MCF 10A (cell line): ENCODE data around the gene MYO1G. TPM values are rescaled to one million over a fixed set of nuclear protein-coding genes. Genes with fewer than 3 reads are reported as not detected.

Experiments
- BruUV-seq: library from RNA; stranded (reverse); fragments of 400-500 nt; replicated peaks from 2 replicates; lab custom pipeline; 2021; lab: Mats Ljungman, UMichigan
- CTCF ChIA-PET: fragments of 300-600 bp; sonication (Branson Sonifier 250); formaldehyde crosslinking; extraction: SDS; loops from one replicate; lab custom pipeline; 2021; ENCODE audit warnings: antibody characterized with exemption, inconsistent platforms; lab: Yijun Ruan, JAX
- POLR2A ChIA-PET: fragments of 300-600, 350-650 bp; sonication (Branson Sonifier 250); formaldehyde crosslinking; extraction: SDS; loops from one replicate; lab custom pipeline; 2020; ENCODE audit warnings: antibody characterized with exemption, inconsistent platforms; lab: Yijun Ruan, JAX
- DNase-seq: peaks from one replicate; pipeline ENCODE4 v3.0.0-alpha.2; 2018; ENCODE audit not compliant: unreplicated experiment
- H3K27ac Mint-ChIP-seq: one replicate; pipeline ENCODE4 v1.8.0; 2022; ENCODE audit warnings: mild to moderate bottlenecking, low read depth, mixed read lengths; ENCODE audit not compliant: unreplicated experiment
- H3K27me3 Mint-ChIP-seq: one replicate; pipeline ENCODE4 v1.8.0; 2022; ENCODE audit warnings: mixed read lengths; ENCODE audit not compliant: insufficient read depth, unreplicated experiment
- H3K36me3 Mint-ChIP-seq: one replicate; pipeline ENCODE4 v1.8.0; 2022; ENCODE audit warnings: mild to moderate bottlenecking, moderate library complexity, mixed read lengths; ENCODE audit not compliant: insufficient read depth, unreplicated experiment
- H3K4me1 Mint-ChIP-seq: one replicate; pipeline ENCODE4 v1.8.0; 2022; ENCODE audit warnings: mixed read lengths; ENCODE audit not compliant: insufficient read depth, unreplicated experiment
- H3K4me3 Mint-ChIP-seq: one replicate; pipeline ENCODE4 v1.8.0; 2022; ENCODE audit warnings: mild to moderate bottlenecking, moderate library complexity, mixed read lengths; ENCODE audit not compliant: unreplicated experiment
- H3K9me3 Mint-ChIP-seq: one replicate; pipeline ENCODE4 v1.8.0; 2022; ENCODE audit warnings: mixed read lengths; ENCODE audit not compliant: unreplicated experiment
- CTCF ChIP-seq: fragments of 200-600 bp; IDR thresholded peaks from one replicate; pipeline ENCODE4 v1.8.0; 2022; ENCODE audit warnings: antibody characterized with exemption, mild to moderate bottlenecking; ENCODE audit not compliant: unreplicated experiment
- intact Hi-C: fragments of 100-400 bp; cut with micrococcal nuclease; formaldehyde crosslinking; loops from 2 replicates; pipeline ENCODE4 v1.14.1; 2022
- total RNA-seq: library from RNA; stranded (reverse); gene quantifications from 2 replicates; pipeline ENCODE4 v1.2.3, GENCODE V29; 2022

Gene MYO1G
- total RNA-seq, 1 experiment from 2014 or later, result 0.14 TPM

DNA sequence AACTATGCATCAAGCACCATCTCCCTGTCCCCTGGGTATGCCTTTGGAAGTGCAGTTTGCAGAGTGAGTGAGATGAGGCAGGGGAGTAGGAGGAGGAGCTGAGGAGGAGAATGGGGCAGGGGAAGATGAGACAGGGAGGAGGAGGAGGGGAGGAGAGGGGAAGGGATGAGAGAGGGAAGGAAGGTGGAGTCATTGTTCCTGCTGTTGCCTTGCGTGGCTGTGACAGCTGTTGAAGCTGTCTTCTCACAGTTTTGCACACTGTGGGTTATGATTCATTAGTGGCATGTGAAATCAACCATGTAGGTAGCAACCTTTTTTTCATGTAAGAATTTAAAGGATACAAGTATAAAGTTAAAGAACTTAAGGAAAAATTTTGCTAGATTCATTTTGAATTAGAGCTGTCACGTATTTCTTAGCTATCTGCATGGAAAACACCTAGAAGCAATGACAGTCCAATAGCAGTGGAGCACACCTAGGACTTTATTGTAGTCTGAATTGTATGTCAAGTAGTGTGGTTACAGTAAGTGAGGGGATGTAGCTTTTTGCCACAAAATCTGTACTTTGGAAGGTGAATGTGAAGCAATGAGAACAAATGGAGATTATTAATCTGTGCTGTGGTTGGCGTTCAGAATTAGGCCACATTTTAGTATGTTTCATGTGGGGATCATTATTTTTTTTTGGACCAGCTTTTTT is 42.9 kb upstream of the MYO1G start:
- ChIA-PET CTCF (interaction anchor here (0.7 to 1.3 kb wide), 2 partner anchors 19 to 780 kb away, joined by 4 to 7 read pairs; no protein-coding TSS in a partner anchor), POLR2A (interaction anchor here (1.9 to 4.2 kb wide), 3 partner anchors 11 to 20 kb away, joined by 6 to 23 read pairs (median 11); no protein-coding TSS in a partner anchor)
- Mint-ChIP-seq H3K36me3 (peaks cover 28% of the 10 kb centered on the region), H3K27me3 (no peaks in the 10 kb centered on the region), H3K4me1 (peaks cover 8% of the 10 kb centered on the region), H3K4me3 (no peak overlapping the region), H3K9me3 (no peaks in the 10 kb centered on the region), H3K27ac (peak overlapping the region; percentile 28)
- intact Hi-C loops, result no loop called here
- BruUV-seq, result no TSS peak
- TF ChIP-seq CTCF, result no peak
- no peak for DNase-seq

DNA sequence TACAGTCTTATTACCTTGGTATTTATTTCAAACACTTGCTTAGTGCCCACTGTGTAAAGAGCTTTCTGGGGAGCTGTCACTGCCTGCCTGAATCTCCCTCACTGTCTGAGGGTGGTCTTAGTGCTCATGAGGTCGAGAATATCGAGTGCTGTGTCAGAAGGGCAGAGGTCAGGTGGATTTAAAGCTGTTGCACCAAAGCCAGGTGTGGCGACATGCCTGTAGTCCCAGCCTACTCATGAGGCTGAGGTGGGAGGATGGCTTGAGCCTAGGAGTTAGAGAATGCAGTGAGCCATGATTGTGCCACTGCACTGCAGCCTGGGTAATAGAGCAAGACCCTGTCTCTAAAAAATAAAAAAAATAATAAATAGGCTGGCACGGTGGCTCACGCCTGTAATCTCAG is 42.1 kb upstream of the MYO1G start:
- peaks cover 8% of the 10 kb centered on the region for H3K4me1 Mint-ChIP-seq
- H3K27me3 Mint-ChIP-seq, result no peaks in the 10 kb centered on the region
- H3K4me3 Mint-ChIP-seq, result no peak overlapping the region
- intact Hi-C loops, result no loop called here
- no peak for DNase-seq
- POLR2A ChIA-PET, result interaction anchor here (2.2 to 4.2 kb wide), 2 partner anchors 10 to 12 kb away, joined by 6 to 23 read pairs; no protein-coding TSS in a partner anchor
- BruUV-seq, result no TSS peak
- H3K9me3 Mint-ChIP-seq, result no peaks in the 10 kb centered on the region
- H3K36me3 Mint-ChIP-seq, result peaks cover 29% of the 10 kb centered on the region
- CTCF ChIA-PET, result interaction anchor here (0.6 to 1.3 kb wide), 4 partner anchors 18 to 163 kb away, joined by 3 to 7 read pairs (median 6); no protein-coding TSS in a partner anchor
- H3K27ac Mint-ChIP-seq, result no peak overlapping the region
- TF ChIP-seq CTCF, result no peak

GRCh38 chr7:45017253-45017652 is 38.4 kb upstream of the MYO1G start:
- Mint-ChIP-seq H3K4me3 (no peak overlapping the region), H3K36me3 (peaks cover 30% of the 10 kb centered on the region), H3K27ac (no peak overlapping the region), H3K9me3 (no peaks in the 10 kb centered on the region), H3K27me3 (no peaks in the 10 kb centered on the region), H3K4me1 (peaks cover 8% of the 10 kb centered on the region)
- TF ChIP-seq CTCF, result no peak
- ChIA-PET CTCF (no interaction called here), POLR2A (no interaction called here)
- no TSS peak for BruUV-seq
- DNase-seq, result no peak
- intact Hi-C loops, result no loop called here

DNA sequence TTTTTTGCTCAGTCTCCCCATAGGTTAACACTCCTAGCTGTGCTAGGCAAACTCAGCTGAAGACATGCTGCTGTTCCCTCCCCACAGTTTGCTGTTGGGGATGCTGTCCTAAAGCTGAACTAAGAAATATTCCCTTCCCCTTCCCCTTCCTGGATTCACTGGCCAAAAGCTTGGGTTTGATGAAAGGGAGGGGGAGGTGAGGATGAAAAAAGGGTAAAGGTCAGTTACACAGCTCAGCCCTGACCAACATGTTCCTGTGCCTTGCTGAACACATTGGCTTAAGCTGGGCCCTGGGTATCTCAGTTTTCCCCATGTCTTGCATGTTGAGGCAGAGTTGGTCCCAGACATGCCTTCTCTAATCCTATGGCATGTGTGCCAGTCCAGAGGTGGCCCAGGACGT is 36.5 kb upstream of the MYO1G start:
- POLR2A ChIA-PET, result interaction anchor here (1.1 to 4.2 kb wide), 3 partner anchors 12 to 18 kb away, joined by 4 to 27 read pairs (median 5); partner anchors contain the start of gene CCM2
- intact Hi-C loops, result no loop called here

More for the DNA sequence above, 36.5 kb upstream of the MYO1G start:
- H3K9me3 Mint-ChIP-seq, result no peaks in the 10 kb centered on the region
- peaks cover under 1% of the 10 kb centered on the region for H3K4me1 Mint-ChIP-seq
- no peak for DNase-seq
- H3K27me3 Mint-ChIP-seq, result no peaks in the 10 kb centered on the region
- BruUV-seq, result no TSS peak
- H3K27ac Mint-ChIP-seq, result no peak overlapping the region
- no peak overlapping the region for H3K4me3 Mint-ChIP-seq
- TF ChIP-seq CTCF, result no peak
- H3K36me3 Mint-ChIP-seq, result peaks cover 30% of the 10 kb centered on the region
- CTCF ChIA-PET, result interaction anchor here (0.6 to 1.5 kb wide), 2 partner anchors 13 to 18 kb away, joined by 3 to 4 read pairs; no protein-coding TSS in a partner anchor
